Endodermal cell (in vitro differentiated cells): ENCODE data around the gene PCBP3. TPM values are rescaled to one million over a fixed set of nuclear protein-coding genes. Genes with fewer than 3 reads are reported as not detected.

Source experiments
- DNase-seq: peaks from one replicate; pipeline ENCODE4 v3.0.0-alpha.2; 2017
- H3K27ac ChIP-seq: 2 replicates; pipeline ENCODE4 v1.5.1; 2013; ENCODE audit warnings: mild to moderate bottlenecking, low read depth, low read length, moderate library complexity
- H3K27me3 ChIP-seq: 2 replicates; pipeline ENCODE4 v1.6.1; 2013; ENCODE audit warnings: mild to moderate bottlenecking, low read length, moderate library complexity; ENCODE audit not compliant: insufficient read depth, control insufficient read depth, poor library complexity, severe bottlenecking
- H3K36me3 ChIP-seq: 2 replicates; pipeline ENCODE4 v1.7.0; 2013; ENCODE audit warnings: mild to moderate bottlenecking, low read length, moderate library complexity; ENCODE audit not compliant: control insufficient read depth, insufficient read depth
- H3K4me1 ChIP-seq: one replicate; pipeline ENCODE4 v1.7.0; 2013; ENCODE audit warnings: low read length; ENCODE audit not compliant: control insufficient read depth, insufficient read depth
- H3K4me3 ChIP-seq: 2 replicates; pipeline ENCODE4 v1.5.1; 2013; ENCODE audit warnings: mild to moderate bottlenecking, low read length, moderate library complexity
- H3K9ac ChIP-seq: 2 replicates; pipeline ENCODE4 v1.6.1; 2013; ENCODE audit warnings: mild to moderate bottlenecking, low read length, moderate library complexity; ENCODE audit not compliant: poor library complexity, severe bottlenecking; ENCODE audit errors: extremely low read depth
- H3K9me3 ChIP-seq: 2 replicates; pipeline ENCODE4 v1.6.1; 2013; ENCODE audit warnings: mild to moderate bottlenecking, low read length, moderate library complexity; ENCODE audit not compliant: control insufficient read depth
- H3K27ac Mint-ChIP-seq: 2 replicates; pipeline ENCODE4 v1.8.0; 2020; ENCODE audit warnings: mixed read lengths
- H3K27me3 Mint-ChIP-seq: 2 replicates; pipeline ENCODE4 v1.8.0; 2021; ENCODE audit warnings: mild to moderate bottlenecking, mixed read lengths; ENCODE audit not compliant: insufficient read depth
- H3K36me3 Mint-ChIP-seq: 2 replicates; pipeline ENCODE4 v1.8.0; 2020; ENCODE audit warnings: low read depth, mixed read lengths
- H3K4me1 Mint-ChIP-seq: 2 replicates; pipeline ENCODE4 v1.8.0; 2020; ENCODE audit warnings: mixed read lengths
- H3K4me3 Mint-ChIP-seq: 2 replicates; pipeline ENCODE4 v1.8.0; 2020; ENCODE audit warnings: mild to moderate bottlenecking, moderate library complexity, mixed read lengths
- H3K9me3 Mint-ChIP-seq: 2 replicates; pipeline ENCODE4 v1.8.0; 2020; ENCODE audit warnings: mild to moderate bottlenecking, mixed read lengths
- WGBS, 2 experiments: methylation state at CpG; one replicate each; pipeline versions ENCODE4 v1.1.5 to v1.1.7; 2013; ENCODE audit warnings: missing lambda C conversion rate in 2 of 2, mixed read lengths in 1 of 2; ENCODE audit not compliant: insufficient coverage in 1 of 2, insufficient read length in 1 of 2; 5-methylcytosine and 5-hydroxymethylcytosine counted together
- total RNA-seq, 2 donors: library from RNA; stranded (reverse); fragmentation: NEBNext Ultra II Directional in 1 of 2; extraction: Animal tissue kit (Norgen Biotek cat#: 25700) in 1 of 2; gene quantifications; 2 replicates in 1 of 2; 3 replicates in 1 of 2; pipeline ENCODE4 v1.2.1, GENCODE V29; 2021
- TF ChIP-seq, protein P1 (sequence below): fragments of 200-600 bp; sonication (generic); conservative IDR thresholded peaks from 2 replicates; pipeline ENCODE4 v1.5.0; 2021; ENCODE audit warnings: antibody characterized with exemption, mild to moderate bottlenecking

PCBP3 gene
- total RNA-seq, 2 donors from 2014 or later = 2.1 to 10.6 TPM

DNA sequence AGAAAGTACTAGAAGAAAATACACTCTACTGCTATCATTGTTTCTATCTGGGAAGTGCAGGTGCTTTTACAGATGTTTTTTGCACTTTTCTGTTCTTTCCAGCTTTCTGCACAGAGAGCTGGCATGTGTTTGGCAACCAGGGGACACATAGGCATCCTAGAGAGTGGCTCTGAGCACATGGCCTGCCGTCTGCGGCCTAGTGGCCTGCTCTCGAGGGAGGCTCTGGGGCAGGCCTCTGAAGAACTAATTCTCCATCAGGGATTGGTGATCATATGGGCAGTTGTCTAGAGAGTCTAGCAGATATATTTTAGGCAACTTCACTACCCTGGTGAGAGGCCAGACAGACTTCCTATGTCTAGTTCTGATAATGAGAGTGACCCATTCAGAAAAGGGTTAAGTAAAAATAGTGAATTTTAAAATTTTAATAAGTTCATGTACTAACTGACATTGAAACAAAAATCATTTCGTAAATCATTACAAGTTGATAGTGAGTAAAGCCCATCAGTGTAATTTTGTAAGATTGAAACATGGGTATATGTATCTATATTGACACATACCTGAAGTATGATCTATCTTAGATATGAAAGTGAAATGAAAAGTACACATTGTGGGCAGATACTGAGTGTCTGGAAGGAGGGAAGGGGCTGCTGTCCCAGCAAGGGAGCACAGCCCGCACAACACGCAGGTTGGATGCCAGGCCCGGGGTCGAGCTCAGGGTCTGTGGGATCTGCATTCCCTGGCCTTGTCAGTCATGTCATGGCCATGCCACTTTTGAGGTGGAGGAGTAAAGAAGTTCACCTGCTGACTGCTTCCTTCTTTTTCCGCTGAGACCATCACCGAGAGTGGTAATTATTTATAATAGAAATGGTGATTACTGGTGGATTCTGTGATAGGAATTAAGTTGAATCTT is 79.8 kb downstream of the PCBP3 start:
- no peak overlapping the region for H3K9ac ChIP-seq

DNA sequence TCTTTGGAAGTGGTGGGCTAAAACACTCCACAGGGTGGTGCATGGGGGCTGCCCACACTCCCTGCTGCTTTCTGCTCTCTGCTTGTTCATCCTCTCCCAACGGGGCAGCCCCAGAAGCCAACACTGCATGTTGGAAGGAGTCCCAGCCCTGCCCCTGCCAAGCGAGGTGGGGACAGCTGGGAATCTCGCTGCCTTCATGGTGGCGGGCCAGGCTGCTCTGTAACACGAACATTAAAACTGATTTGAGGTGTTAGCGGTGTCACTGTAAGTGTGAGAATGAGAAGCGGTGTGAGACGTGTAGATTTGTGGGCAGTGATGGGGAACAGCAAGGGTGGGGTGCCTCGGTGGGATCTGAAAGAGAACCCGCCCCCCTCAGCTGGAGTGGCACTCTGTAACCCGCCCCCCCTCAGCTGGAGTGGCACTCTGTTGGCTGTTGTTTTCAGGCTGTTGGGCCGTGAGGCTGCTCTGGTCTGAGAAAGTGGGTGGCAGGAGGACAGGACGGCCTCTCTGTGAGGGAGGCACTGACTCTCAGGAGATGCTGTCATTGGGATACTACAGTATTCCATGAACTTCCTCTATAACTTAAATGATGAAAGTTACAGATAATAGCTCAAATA is 80.9 kb downstream of the PCBP3 start:
- H3K9me3 Mint-ChIP-seq = no peaks in the 10 kb centered on the region
- H3K36me3 Mint-ChIP-seq = no peaks in the 10 kb centered on the region
- WGBS, 2 experiments = 82 to 89% methylated on average over 6 to 13 of the region's 13 CpGs
- Histone ChIP-seq H3K4me1 (no peaks in the 10 kb centered on the region), H3K36me3 (no peaks in the 10 kb centered on the region), H3K9ac (no peak overlapping the region), H3K27ac (no peak overlapping the region), H3K27me3 (no peaks in the 10 kb centered on the region), H3K4me3 (no peak overlapping the region), H3K9me3 (no peaks in the 10 kb centered on the region)
- H3K4me3 Mint-ChIP-seq = no peak overlapping the region
- TF ChIP-seq, protein P1, sequence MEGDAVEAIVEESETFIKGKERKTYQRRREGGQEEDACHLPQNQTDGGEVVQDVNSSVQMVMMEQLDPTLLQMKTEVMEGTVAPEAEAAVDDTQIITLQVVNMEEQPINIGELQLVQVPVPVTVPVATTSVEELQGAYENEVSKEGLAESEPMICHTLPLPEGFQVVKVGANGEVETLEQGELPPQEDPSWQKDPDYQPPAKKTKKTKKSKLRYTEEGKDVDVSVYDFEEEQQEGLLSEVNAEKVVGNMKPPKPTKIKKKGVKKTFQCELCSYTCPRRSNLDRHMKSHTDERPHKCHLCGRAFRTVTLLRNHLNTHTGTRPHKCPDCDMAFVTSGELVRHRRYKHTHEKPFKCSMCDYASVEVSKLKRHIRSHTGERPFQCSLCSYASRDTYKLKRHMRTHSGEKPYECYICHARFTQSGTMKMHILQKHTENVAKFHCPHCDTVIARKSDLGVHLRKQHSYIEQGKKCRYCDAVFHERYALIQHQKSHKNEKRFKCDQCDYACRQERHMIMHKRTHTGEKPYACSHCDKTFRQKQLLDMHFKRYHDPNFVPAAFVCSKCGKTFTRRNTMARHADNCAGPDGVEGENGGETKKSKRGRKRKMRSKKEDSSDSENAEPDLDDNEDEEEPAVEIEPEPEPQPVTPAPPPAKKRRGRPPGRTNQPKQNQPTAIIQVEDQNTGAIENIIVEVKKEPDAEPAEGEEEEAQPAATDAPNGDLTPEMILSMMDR = no peak
- DNase-seq = peak; percentile 65
- H3K27me3 Mint-ChIP-seq = no peaks in the 10 kb centered on the region
- H3K27ac Mint-ChIP-seq = no peak overlapping the region
- H3K4me1 Mint-ChIP-seq = peaks cover 2% of the 10 kb centered on the region

More for the DNA sequence above, 79.8 kb downstream of the PCBP3 start:
- TF ChIP-seq, protein P1 = no peak
- Histone ChIP-seq H3K36me3 (no peaks in the 10 kb centered on the region), H3K9me3 (no peaks in the 10 kb centered on the region), H3K4me3 (no peak overlapping the region), H3K27me3 (no peaks in the 10 kb centered on the region), H3K27ac (no peak overlapping the region), H3K4me1 (no peaks in the 10 kb centered on the region)
- 76 to 94% methylated on average over 2 to 10 of the region's 10 CpGs for whole genome bisulfite sequencing, 2 experiments
- no peaks in the 10 kb centered on the region for H3K27me3 Mint-ChIP-seq
- H3K36me3 Mint-ChIP-seq = no peaks in the 10 kb centered on the region
- H3K4me1 Mint-ChIP-seq = peaks cover 2% of the 10 kb centered on the region
- no peak overlapping the region for H3K27ac Mint-ChIP-seq
- no peak overlapping the region for H3K4me3 Mint-ChIP-seq
- DNase-seq = no peak
- H3K9me3 Mint-ChIP-seq = no peaks in the 10 kb centered on the region

DNA sequence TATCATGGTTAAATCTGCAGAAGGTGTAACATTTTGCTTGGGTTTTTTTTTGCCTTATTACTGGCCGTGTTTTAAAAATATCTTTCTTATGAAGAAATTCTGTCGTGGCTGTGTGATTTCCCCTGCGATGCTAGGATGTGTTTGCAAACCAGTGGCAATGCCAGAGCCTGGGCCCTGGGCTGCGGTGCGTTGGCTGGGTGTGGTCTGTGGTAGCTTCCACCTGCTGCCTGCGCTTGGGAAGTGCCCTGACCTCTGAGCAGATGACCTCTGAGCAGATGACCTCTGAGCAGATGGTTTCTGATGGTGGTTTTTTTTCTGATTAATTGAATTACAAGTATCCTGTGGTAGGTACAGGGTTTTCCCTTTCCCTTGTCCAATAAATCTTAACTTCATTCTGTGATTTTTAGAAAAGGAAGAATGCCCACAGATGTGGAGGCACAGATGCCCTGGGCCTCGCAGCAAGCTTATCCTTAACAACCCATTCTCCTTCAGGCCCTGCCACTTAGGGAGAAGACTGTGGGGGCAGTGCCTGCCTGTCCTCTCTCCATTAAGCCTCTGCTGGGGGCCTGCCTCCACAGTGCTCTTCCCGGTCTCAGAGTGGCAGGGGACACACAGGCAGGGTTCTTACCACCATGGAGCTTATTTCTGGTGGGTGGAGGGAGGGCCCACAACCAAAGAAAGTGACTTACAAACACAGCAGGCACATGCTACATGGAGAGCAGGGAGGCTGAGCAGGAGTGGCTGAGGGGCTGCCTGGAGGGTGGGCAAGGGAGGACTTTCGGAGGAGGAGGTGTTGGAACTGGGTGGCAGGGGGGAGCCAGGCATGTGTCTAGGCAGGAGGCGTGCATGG is 81.7 kb downstream of the PCBP3 start:
- H3K9ac ChIP-seq = no peak overlapping the region
- no peaks in the 10 kb centered on the region for H3K36me3 Mint-ChIP-seq
- no peaks in the 10 kb centered on the region for H3K27me3 Mint-ChIP-seq
- H3K36me3 ChIP-seq = no peaks in the 10 kb centered on the region
- H3K4me3 Mint-ChIP-seq = no peak overlapping the region
- WGBS, 2 experiments = 91 to 92% methylated on average over 4 to 10 of the region's 10 CpGs
- no peak for DNase-seq
- H3K27ac ChIP-seq = no peak overlapping the region
- H3K9me3 ChIP-seq = no peaks in the 10 kb centered on the region
- peaks cover 2% of the 10 kb centered on the region for H3K4me1 Mint-ChIP-seq
- no peaks in the 10 kb centered on the region for H3K9me3 Mint-ChIP-seq
- no peaks in the 10 kb centered on the region for H3K4me1 ChIP-seq
- H3K4me3 ChIP-seq = no peak overlapping the region
- TF ChIP-seq, protein P1 = no peak
- H3K27ac Mint-ChIP-seq = peak overlapping the region; percentile 26
- no peaks in the 10 kb centered on the region for H3K27me3 ChIP-seq
